ENCODE results near the gene RAD52.
"Not testable (repeated sequence)": the region's sequence is repeated elsewhere in the genome, so short reads cannot be mapped to it uniquely, and the experiment has no call there.

RAD52 gene

DNA sequence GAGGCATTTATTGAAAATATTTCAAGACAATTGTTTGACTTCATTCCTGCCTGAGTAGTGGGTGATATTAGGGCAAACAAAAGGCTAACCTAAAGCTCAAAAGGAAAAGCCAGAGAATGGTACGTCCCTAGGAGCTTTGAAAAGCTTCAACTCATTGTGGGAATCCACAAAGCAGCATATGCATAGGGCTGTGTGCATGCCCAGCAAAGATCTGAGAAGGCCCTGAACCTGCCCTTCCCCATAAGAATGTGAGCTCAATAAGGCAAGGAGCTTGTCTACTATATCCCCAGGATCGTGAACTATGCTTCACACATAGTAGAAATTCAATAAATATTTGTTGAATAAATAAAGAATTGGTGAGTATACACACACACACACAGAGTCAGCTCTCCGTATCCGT is 19.1 kb upstream of the RAD52 start:
- in situ Hi-C loops (cut with MboI; ENCODE audit: low sequenced_read_pairs): no loop called here

DNA sequence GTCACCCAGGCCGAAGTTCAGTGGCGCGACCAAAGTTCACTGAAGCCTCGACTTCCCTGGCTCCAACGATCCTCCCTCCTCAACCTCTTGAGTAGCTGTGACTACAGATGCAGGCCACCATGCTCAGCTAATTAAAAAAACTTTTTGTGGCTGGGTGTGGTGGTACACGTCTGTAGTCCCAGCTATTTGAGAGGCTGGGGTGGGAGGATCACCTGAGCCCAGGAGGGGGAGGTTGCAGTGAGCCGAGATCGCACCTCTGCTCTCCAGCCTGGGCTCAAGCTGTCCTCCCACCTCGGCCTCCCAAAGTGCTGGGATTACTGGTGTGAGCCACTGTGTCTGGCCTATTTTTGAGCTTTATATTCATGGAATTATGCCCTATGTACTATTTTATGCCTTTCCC is 18.1 kb upstream of the RAD52 start:
- in situ Hi-C loops (cut with MboI; ENCODE audit: low sequenced_read_pairs): no loop called here

DNA sequence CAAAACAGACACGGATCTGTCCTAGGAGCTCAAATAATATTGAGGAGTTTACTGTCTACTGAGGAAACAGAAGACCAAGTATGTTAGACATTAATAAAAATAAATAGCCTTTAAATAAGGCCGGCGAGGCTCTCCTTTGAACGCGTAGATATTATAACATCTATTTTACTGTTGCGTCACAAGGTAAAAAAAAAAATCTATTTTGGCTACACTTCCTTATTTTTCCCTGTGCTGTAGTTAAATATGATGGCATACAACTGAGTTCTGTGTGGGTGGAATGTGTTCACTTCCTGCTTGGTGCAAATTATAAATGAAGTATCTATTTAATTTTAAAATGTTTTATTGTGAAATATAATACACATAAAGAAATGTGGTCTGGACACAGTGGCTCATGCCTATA is 17.2 kb upstream of the RAD52 start:
- in situ Hi-C loops (cut with MboI; ENCODE audit: low sequenced_read_pairs): no loop called here

DNA sequence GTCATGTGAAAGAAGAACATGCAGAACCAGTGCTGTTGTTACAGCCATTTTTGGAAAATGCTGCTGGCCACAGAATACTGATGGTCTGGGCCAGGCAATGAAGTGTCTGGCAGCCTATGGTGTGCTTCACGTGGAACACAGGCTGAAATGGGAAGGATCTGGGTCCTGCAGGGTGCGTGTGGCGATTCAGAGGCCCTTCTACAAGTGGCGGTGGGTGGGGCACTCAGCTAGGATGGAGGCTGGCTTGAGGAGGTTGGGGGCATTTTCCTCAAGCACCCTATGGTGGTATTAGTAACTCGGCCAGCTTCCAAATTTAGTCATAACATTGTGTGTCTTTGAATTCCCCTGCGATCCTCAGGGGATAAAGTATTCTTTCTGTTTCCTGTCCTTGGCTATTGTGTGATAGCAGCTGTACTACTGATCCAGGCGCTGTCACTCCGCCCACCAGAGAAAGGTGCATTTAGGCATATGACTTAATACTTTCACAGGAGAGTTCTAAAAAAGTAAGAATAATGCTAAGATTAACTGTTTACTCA is 9.2 kb upstream of the RAD52 start:
- in situ Hi-C loops (cut with MboI; ENCODE audit: low sequenced_read_pairs): no loop called here

DNA sequence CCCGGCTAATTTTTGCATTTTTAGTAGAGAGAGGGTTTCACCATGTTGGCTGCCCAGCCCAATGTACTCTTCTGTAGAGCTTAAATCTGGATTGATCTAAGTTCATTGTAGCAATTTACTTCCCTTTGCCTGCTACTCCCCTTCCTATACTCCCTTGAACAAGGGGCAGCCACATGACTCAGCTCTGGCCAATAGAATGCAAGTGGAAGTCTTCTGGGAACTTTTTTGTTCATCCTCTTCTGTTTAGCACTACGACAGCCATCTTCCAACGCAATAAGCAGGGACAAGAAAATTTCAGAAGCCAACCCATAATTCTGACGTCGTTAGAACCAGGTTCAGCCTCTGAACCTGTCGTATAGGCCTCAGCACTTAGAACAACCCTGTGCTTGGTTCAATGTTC is 6.4 kb upstream of the RAD52 start:
- in situ Hi-C loops (cut with MboI; ENCODE audit: low sequenced_read_pairs): no loop called here

DNA sequence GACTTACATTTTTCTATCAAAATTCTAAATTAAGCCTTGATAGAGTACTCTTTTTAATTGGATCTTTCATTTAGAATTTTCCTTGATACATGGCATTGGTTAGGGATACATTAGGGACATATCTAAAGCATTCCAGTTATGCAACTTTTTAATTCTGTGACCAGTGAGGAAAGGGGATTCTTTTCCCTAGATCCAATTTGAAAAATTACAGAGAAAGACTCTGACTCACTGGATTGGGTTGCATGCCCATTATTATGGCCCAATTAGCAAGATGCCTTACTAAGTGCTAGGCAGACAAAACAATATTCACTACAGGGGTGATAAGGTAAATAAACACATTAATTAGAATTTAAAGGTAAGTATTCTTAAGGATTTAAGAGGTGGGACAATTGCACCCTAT is 5.2 kb upstream of the RAD52 start:
- in situ Hi-C loops (cut with MboI; ENCODE audit: low sequenced_read_pairs): no loop called here

DNA sequence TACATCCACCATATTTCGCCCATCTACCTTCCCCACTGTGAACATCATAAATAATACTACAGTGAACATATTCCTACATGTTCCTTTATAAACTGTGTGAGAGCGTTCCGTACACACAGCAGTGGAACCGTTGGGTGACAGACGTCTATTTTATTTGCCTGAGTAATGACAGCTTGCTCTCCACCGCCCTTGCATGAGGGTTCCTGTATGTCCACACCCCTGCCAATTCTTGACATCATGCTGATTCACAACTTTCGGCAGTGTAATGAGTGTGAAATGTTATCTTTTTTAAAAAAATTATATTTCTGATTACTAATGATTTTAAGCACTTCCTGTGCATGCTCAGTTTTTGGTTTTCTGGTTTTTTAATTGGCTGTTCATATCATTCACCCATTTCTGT is 4.3 kb upstream of the RAD52 start:
- in situ Hi-C loops (cut with MboI; ENCODE audit: low sequenced_read_pairs): no loop called here

DNA sequence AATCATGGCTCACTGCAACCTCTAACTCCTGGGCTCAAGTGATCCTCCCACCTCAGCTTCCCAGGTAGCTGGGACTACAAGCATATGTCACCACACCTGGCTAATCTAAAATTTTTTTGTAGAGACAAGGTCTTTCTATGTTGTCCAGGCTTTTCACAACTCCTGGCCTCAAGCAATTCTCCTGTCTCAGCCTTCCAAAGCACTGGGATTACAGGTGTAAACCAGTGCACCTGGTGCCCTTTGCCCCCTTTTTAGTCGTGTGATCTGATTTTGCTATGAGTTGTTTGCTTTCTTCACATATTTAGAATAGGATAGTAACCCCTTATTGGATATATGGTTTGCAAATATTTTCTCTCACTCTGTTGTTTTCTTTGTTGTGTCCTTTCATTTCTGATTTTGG is 1.7 kb upstream of the RAD52 start:
- in situ Hi-C loops (cut with MboI; ENCODE audit: low sequenced_read_pairs): no loop called here

DNA sequence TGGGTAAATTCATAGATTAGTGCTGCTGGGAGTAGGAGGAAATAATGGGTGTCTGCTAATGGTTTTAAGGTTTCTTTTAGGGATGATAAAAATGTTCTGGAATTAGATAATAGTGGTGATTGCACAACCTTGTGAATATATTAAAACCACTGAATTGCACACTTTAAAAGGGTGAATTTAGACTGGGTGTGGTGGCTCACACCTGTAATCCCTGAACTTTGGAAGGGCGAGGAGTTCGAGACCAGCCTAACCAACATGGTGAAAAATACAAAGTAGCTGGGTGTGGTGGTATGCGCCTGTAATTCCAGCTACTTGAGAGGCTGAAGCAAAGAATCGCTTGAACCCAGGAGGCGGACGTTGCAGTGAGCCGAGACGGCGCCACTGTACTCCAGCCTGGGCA is 1.3 kb downstream of the RAD52 start:
- in situ Hi-C loops (cut with MboI; ENCODE audit: low sequenced_read_pairs): no loop called here

DNA sequence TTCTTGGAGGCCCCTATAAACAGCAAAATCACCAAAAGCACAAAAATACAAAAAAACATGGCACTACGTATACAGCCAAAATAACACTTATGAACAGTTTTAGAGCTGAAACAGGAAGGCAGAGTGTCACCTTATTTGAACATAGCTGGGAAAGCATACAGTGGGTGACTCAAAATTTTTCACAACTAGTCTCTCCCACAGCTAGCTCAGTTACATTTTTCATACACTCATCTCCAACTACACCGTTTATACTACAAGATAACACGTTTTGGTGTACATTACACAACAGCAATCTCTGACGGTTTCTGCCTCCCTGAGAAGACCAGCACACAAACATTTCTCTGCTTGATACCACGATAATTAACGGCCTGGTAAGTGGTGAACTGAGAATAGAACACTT is 2.9 kb downstream of the RAD52 start:
- in situ Hi-C loops (cut with MboI; ENCODE audit: low sequenced_read_pairs): no loop called here

DNA sequence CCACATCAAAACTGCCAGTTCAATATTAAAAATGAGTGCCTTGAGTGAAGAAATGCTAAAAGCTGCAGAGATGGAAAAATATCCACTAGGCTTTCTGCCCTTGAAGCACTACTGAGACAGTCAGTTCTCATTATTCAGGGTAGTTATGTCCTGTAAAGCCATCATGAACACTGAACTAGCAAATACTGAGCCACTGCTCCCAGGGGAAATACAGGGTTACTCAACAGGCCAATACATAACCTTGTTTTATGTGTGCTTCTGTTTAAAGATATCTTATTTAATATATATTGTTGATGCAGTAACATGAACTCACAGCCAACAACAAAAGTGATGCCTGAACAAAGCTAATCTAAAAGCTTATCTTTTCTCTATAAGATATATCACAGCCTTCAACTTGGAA is 3.3 kb downstream of the RAD52 start:
- in situ Hi-C loops (cut with MboI; ENCODE audit: low sequenced_read_pairs): no loop called here

DNA sequence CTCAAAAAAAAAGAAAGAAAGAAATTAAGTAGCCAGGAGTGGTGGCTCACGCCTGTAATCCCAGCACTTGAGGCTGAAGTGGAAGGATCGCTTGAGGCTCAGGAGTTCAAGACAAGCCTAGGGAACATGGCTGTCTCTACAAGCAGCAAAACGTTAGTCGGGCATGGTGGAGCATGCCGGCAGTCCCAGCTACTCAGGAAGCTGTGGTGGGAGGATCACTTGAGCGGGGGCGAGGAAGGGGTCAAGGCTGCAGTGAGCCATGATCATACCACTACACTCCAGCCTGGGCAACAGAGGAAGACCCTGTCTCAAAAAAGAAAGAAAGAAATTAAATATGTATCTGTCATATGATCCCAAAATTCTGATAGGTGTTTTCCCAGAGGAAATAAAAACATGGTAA is 5.3 kb downstream of the RAD52 start:
- in situ Hi-C loops (cut with MboI; ENCODE audit: low sequenced_read_pairs): no loop called here

DNA sequence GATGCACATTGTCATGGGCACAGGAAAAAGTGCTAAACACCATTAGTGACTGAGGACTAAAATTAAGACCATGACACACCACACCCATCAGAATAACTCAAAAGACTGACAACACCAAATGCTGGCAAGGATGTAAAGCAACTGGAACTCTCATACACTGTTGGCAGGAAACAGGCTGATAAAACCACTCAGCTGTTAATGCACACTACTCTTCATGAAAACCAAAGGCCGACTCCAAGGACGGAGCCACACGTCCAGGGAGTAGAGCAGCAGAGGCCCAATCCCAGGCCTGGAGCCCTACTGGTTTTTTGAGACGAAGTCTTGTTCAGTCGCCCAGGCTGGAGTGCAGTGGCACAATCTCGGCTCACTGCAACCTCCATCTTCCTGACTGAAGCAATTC is 6.4 kb downstream of the RAD52 start:
- in situ Hi-C loops (cut with MboI; ENCODE audit: low sequenced_read_pairs): no loop called here

DNA sequence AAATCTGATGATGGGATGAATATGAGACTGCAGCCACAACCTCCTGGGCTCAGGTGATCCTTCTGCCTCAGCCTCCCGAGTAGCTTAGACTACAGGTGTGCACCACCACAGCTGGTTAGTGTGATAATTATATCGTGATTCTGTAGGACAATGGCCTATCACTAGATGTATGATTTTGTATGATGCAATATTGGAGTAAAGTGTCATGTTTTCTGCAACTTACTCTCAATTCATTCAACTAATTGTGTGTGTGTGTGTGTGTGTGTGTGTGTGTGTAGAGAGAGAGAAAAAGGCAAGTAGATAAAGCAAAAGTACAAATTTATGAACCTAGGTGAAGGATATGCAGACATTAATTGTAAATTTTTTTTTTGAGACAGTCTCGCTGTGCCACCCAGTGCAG is 10.7 kb downstream of the RAD52 start:
- in situ Hi-C loops (cut with MboI; ENCODE audit: low sequenced_read_pairs): no loop called here

DNA sequence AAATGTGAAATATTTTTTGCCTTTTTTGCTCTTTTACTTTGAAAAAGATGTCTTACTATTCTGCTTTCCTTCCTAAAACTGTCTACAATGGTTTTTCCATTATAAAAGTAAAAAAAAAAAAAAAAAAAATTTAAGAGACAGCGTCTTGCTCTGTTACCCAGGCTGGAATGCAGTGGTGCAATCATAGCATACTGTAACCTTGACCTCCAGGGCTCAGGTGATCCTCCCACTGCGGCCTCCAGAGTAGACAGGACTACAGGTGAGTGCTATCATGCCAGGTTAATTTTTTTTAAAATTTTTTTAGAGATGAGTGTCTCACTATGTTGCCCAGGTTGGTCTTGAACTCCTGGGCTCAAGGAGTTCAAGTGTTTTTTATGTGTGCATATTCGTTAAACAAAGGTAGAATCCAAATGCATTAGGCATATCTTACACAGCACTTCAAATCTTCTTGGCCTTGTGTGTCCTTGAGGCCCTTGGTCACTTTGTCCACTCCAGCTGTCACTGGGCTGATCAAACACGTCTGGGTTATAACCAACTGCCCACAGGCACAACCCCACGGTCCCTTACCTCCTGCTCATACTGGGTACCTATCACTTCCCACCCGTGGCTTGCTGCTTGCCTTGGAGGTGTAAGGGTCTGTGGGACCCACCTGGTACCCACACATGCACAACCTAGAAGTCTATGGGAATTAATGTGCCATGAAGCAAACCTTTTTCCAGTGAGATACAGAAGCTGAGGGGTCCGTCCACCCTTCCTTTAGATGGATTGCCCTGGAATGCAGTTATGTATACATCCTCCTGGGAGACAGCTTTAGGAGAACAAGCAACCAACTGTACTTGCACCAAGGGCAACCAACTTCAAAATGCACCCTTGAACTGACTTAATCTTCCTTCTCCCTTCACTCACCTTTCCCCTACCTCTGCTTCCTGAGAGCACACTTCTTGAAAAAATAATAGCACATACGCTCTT is 12.8 kb downstream of the RAD52 start:
- in situ Hi-C loops (cut with MboI; ENCODE audit: low sequenced_read_pairs): no loop called here

DNA sequence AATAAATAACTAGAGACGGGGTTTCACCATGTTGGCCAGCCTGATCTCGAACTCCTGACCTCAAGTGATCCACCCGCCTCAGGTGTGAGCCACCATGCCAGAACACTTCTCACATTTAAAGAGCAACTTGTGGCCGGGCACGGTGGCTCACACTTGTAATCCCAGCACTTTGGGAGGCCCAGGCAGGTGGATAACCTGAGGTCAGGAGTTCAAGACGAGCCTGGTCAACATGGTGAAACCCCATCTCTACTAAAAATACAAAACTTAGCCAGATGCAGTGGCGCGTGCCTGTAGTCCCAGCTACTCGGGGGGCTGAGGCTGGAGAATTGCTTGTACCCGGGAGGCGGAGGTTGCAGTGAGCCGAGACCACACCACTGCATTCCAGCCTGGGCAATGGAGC is 13.6 kb downstream of the RAD52 start:
- in situ Hi-C loops (cut with MboI; ENCODE audit: low sequenced_read_pairs): not testable (repeated sequence)

DNA sequence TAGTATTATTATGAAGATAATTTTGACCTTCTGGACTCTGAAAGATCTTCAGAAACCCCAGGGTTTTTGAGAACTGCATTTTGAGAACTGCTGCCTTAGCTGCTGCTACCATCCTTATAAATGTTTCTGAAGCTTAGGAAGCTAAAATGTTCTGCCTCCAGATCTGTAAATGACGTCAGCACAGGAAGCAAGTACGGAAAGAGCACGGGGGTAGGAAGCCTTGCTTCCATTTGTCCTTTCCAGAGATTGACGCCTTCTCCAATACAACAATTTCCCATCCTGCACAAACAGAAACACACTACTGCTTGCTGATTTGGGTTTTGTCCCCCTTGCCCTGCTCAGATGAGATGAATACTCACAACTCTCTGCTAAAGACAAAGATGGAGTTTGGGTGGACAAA is 17.9 kb downstream of the RAD52 start:
- in situ Hi-C loops (cut with MboI; ENCODE audit: low sequenced_read_pairs): no loop called here

DNA sequence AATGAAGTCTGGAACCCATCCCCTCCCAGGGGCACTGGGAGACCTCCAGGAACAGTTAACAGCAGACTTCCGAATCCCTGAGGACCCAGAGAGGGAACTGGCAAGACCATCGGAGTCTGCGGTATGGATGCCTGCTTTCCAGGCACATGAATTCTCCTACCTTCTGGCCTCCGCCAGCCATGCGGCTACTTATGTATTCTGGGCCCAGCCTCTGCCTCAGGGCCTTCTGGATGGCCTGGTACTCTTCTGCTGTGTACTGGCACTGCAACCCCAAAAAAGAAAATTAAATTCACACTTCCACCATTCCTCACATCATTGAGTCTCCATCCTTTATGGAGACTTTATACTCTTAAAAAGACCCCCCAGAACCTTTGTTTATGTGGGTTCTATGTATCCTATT is 18.4 kb downstream of the RAD52 start:
- in situ Hi-C loops (cut with MboI; ENCODE audit: low sequenced_read_pairs): no loop called here

DNA sequence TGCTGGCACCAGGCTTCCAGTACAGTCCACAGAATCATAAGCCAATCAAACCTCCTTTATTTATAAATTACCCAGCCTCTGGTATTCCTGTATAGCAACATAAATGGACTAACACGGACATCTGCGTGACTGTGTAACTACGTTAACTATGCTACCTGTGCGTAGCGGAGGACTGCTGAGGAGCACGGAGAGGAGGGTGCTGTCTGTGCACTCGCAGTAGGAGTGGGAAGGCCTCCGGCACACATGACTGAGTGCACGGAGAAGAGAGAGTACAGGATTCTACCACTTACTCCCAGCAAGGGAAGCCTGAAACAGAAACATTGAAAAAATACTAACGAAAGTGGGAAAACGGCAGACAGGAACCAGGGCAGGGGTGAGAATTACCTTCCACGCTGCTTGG is 22.9 kb downstream of the RAD52 start:
- in situ Hi-C loops (cut with MboI; ENCODE audit: low sequenced_read_pairs): no loop called here

DNA sequence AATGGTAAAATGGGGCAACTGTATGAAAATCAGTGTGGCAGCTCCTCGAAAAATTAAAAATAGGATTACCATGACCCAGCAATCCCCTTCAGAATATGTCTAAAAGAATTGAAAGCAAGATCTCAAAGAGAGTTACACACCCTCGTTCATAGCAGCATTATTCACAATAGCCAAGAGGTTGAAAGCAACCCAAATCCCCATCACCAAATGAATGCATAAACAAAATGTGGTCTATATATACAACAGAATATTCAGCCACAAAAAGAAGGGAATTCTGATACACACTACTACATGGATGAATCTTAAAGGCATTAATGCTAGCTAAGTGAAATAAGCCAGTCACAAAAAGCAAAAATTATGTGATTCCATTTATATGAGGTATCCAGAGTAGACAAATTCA is 27.2 kb downstream of the RAD52 start:
- in situ Hi-C loops (cut with MboI; ENCODE audit: low sequenced_read_pairs): no loop called here

DNA sequence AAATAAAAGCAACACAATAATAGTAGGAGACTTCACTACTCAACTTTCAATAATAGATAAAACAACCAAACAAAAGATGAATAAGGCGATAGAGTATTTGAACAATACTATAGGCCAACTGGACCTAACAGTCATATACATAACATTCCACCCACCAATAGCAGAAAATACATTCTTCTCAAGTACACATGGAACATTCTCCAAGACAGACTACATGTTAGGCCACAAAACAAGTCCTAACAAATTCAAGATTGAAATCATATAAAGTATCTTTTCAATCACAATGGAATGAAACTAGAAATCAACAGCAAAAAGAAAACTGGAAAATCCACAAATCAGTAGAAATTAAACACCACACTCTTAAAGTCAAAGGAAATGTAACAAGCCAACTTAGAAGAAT is 28.8 kb downstream of the RAD52 start:
- in situ Hi-C loops (cut with MboI; ENCODE audit: low sequenced_read_pairs): no loop called here

DNA sequence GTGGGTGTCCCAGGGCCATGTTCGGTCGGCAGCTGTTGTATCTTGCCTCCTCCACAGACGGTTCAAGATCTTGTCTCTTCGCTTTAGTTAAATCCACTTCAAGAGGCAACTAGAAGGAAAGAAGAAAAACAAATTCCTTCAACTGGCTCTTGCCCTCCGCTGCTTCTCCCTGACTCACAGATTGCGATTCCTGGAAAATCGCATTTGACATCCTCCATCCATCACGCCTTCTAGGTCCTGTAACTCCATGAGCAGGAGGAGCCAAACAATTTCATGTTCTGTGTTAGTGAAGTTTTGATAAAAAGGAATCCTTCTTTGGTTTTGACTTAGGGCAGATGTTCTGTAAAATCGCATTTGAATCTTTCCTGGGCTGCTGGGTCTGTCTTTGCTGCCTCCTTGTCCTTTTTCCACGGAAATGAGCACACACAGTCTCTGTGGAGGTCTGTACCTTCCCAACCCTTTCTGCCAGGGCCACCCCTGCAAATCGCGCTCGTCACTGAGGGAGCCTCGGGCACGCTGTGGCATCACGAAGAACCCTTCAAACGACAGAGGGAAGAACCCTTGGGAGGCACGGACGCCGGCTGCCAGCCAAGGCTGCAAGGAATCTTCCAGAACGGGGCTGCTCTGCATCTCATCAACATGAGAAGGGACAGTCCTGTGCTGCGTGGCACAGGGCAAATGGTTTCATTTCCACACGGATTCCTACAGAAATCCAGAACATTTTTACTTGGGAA is 32.6 kb downstream of the RAD52 start:
- in situ Hi-C loops (cut with MboI; ENCODE audit: low sequenced_read_pairs): no loop called here
